ENCODE results near the gene DOK6. TPM values are rescaled to one million over a fixed set of nuclear protein-coding genes. Genes with fewer than 3 reads are reported as not detected.

The DOK6 gene
- total and polyA plus RNA-seq, 2 of the 13 experiments (the other 11 are each of a cell fraction or from before 2014, with no cell fraction given) = 17.0 to 17.2 TPM

GRCh38 chr18:69659142-69659651 is 258.5 kb downstream of the DOK6 start (continued):
- TF ChIP-seq DRAP1 (CRISPR knock-in tag; IDR thresholded peaks at IDR 0.05) = no peak
- no peak for TF ChIP-seq ZNF792 (CRISPR knock-in tag; IDR thresholded peaks at IDR 0.05)
- TF ChIP-seq PATZ1 (CRISPR knock-in tag; IDR thresholded peaks at IDR 0.05) = no peak
- no peak for TF ChIP-seq SCMH1 (CRISPR knock-in tag; IDR thresholded peaks at IDR 0.05; ENCODE audit: borderline replicate concordance)
- peak; percentile 4; the same call in 1 of the 2 replicates for TF ChIP-seq RXRB (CRISPR knock-in tag; IDR thresholded peaks at IDR 0.05; ENCODE audit: borderline replicate concordance)
- TF ChIP-seq CHD2 (IDR thresholded peaks at IDR 0.05; ENCODE audit: low read depth, low read length) = no peak
- TF ChIP-seq RERE (CRISPR knock-in tag; IDR thresholded peaks at IDR 0.05; ENCODE audit: low read depth) = no peak
- TF ChIP-seq ARID3A (IDR thresholded peaks at IDR 0.05; ENCODE audit: low read depth, low read length) = peak; percentile 20; the same call in 1 of the 2 replicates
- TF ChIP-seq BCL6 (CRISPR knock-in tag; IDR thresholded peaks at IDR 0.05) = 0 out of 2 replicates have a peak, but pooled peaks have one; percentile 9
- TF ChIP-seq GFI1 (CRISPR knock-in tag; IDR thresholded peaks at IDR 0.05; ENCODE audit: borderline replicate concordance) = peak; percentile 55; the same call in 1 of the 2 replicates
- no peak for TF ChIP-seq ZNF770 (CRISPR knock-in tag; IDR thresholded peaks at IDR 0.05)
- no peak for TF ChIP-seq ZNF333 (CRISPR knock-in tag; IDR thresholded peaks at IDR 0.05; ENCODE audit: borderline replicate concordance)
- TF ChIP-seq ZNF543 (CRISPR knock-in tag; IDR thresholded peaks at IDR 0.05) = 0 out of 2 replicates have a peak, but pooled peaks have one; percentile 40
- TF ChIP-seq AHR (CRISPR knock-in tag; IDR thresholded peaks at IDR 0.05) = no peak
- TF ChIP-seq ATF3 (CRISPR knock-in tag; IDR thresholded peaks at IDR 0.05) = no peak
- no peak for TF ChIP-seq ZNF282 (IDR thresholded peaks at IDR 0.05; ENCODE audit: partially characterized antibody)
- TF ChIP-seq HHEX (CRISPR knock-in tag; IDR thresholded peaks at IDR 0.05) = no peak
- no peak for TF ChIP-seq KAT8 (CRISPR knock-in tag; IDR thresholded peaks at IDR 0.05)
- TF ChIP-seq KLF6 (CRISPR knock-in tag; IDR thresholded peaks at IDR 0.05) = no peak
